Parathyroid adenoma (tissue), 2 donors: ENCODE measurements around the gene SECISBP2L.

Experiments used
- H2AFZ ChIP-seq: fragments of 300-600 bp; sonication (generic); one replicate; pipeline ENCODE4 v1.7.0; 2017; ENCODE audit warnings: antibody characterized with exemption, mild to moderate bottlenecking
- H3K27ac ChIP-seq: fragments of 300-600 bp; sonication (generic); one replicate; pipeline ENCODE4 v1.7.0; 2017
- H3K27me3 ChIP-seq: fragments of 300-600 bp; sonication (generic); one replicate; pipeline ENCODE4 v1.7.0; 2017; ENCODE audit warnings: low read length; ENCODE audit not compliant: control insufficient read depth, insufficient read depth
- H3K36me3 ChIP-seq: fragments of 300-600 bp; sonication (generic); one replicate; pipeline ENCODE4 v1.7.0; 2017; ENCODE audit warnings: low read length; ENCODE audit not compliant: control insufficient read depth, insufficient read depth
- H3K4me1 ChIP-seq: fragments of 300-600 bp; sonication (generic); one replicate; pipeline ENCODE4 v1.7.0; 2017; ENCODE audit warnings: control low read depth
- H3K4me2 ChIP-seq: fragments of 300-600 bp; sonication (generic); one replicate; pipeline ENCODE4 v1.7.0; 2017; ENCODE audit warnings: low read length
- H3K4me3 ChIP-seq: fragments of 300-600 bp; sonication (generic); one replicate; pipeline ENCODE4 v1.7.0; 2017; ENCODE audit warnings: low read depth, low read length
- H3K79me2 ChIP-seq: fragments of 300-600 bp; sonication (generic); one replicate; pipeline ENCODE4 v1.7.0; 2017; ENCODE audit warnings: control low read depth
- H3K9ac ChIP-seq: fragments of 300-600 bp; sonication (generic); one replicate; pipeline ENCODE4 v1.7.0; 2017; ENCODE audit warnings: mild to moderate bottlenecking
- H3K9me3 ChIP-seq: fragments of 300-600 bp; sonication (generic); one replicate; pipeline ENCODE4 v1.7.0; 2017; ENCODE audit warnings: low read length; ENCODE audit not compliant: control insufficient read depth
- TF ChIP-seq, protein P1 (sequence below): fragments of 300-600 bp; sonication (generic); IDR thresholded peaks from one replicate; pipeline ENCODE4 v1.7.0; 2017; ENCODE audit warnings: antibody characterized with exemption, mild to moderate bottlenecking
- donor health status: primary hyperparathyroidism.

Gene SECISBP2L

GRCh38 chr15:49064281-49064653 lies 18.0 kb upstream of the SECISBP2L start:
- no peak overlapping the region for H2AFZ ChIP-seq
- TF ChIP-seq, protein P1, sequence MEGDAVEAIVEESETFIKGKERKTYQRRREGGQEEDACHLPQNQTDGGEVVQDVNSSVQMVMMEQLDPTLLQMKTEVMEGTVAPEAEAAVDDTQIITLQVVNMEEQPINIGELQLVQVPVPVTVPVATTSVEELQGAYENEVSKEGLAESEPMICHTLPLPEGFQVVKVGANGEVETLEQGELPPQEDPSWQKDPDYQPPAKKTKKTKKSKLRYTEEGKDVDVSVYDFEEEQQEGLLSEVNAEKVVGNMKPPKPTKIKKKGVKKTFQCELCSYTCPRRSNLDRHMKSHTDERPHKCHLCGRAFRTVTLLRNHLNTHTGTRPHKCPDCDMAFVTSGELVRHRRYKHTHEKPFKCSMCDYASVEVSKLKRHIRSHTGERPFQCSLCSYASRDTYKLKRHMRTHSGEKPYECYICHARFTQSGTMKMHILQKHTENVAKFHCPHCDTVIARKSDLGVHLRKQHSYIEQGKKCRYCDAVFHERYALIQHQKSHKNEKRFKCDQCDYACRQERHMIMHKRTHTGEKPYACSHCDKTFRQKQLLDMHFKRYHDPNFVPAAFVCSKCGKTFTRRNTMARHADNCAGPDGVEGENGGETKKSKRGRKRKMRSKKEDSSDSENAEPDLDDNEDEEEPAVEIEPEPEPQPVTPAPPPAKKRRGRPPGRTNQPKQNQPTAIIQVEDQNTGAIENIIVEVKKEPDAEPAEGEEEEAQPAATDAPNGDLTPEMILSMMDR, result no peak

DNA sequence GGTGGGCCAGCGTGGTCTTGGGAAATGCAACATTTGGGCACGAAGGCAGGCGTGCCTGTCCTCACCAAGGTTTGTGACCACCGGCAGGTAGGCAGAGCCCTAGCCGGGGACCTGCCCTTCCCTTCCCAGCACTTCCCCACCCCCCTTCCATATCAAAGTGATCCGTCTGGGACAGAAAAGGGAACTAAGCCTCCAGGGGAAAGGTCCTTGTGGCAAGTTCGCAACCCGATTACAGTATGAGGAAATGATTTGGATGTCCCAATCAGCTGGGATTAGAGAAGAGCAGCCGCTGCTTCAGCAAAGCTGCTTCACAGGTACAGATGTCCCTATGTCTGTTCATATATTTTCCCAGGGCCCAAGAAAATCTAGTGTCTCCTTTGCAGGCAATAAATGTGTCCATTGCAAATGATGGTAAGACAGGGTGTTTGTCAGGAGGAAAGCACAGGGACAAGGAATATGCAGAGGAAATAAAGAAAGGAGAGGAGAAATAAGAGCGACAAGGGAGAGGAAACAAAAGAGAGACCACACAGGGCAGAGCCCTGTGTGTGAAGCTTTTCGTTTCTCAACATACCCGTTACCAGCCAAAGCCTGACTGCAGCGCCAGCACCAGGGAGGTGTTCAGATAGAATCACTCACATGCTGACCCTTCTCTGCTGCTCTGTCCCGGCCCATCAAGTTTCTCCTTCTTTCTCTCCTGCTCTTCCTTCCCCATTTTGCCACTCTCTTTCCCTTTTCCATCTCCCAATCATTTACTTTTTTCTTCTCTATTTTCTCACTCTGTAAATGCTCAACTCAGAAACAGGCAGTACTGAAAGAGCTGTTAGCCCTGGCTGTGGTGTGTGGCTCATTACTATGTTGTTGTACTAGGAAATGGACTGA lies 17.4 kb upstream of the SECISBP2L start:
- peak overlapping the region; percentile 26 for H3K4me2 ChIP-seq
- no peaks in the 10 kb centered on the region for H3K9me3 ChIP-seq
- H2AFZ ChIP-seq, result no peak overlapping the region
- no peaks in the 10 kb centered on the region for H3K27me3 ChIP-seq
- H3K36me3 ChIP-seq, result no peaks in the 10 kb centered on the region
- H3K4me1 ChIP-seq, result peaks cover 21% of the 10 kb centered on the region
- H3K4me3 ChIP-seq, result no peak overlapping the region
- TF ChIP-seq, protein P1, result no peak
- no peak overlapping the region for H3K9ac ChIP-seq
- H3K79me2 ChIP-seq, result no peaks in the 10 kb centered on the region
- H3K27ac ChIP-seq, result no peak overlapping the region

More at GRCh38 chr15:49064281-49064653, 18.0 kb upstream of the SECISBP2L start:
- peaks cover 21% of the 10 kb centered on the region for H3K4me1 ChIP-seq
- H3K9ac ChIP-seq, result no peak overlapping the region
- H3K27ac ChIP-seq, result no peak overlapping the region
- H3K79me2 ChIP-seq, result no peaks in the 10 kb centered on the region
- H3K27me3 ChIP-seq, result no peaks in the 10 kb centered on the region
- H3K36me3 ChIP-seq, result no peaks in the 10 kb centered on the region
- no peaks in the 10 kb centered on the region for H3K9me3 ChIP-seq
- no peak overlapping the region for H3K4me3 ChIP-seq
- peak overlapping the region; percentile 26 for H3K4me2 ChIP-seq

DNA sequence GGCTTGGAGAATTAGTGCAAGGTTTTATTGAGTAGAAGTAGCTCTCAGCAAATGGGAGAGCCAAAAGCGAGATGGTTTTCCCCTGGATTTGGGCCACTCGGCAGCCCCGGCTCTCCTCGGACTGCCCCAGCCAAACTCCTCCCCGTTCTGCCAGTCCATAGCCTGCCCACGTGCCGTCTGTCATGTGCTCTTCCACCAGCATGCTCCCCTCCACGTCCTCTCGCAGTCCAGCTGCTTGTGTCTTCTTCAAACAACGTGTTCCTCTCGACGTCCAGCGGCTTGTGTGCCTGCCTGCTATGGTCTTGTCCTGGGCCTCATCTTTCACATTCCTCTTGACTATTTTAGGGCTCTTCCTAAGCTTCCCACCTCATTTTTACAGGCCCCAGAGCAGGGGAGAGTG lies 16.7 kb upstream of the SECISBP2L start:
- H3K4me3 ChIP-seq, result no peak overlapping the region
- peaks cover 24% of the 10 kb centered on the region for H3K4me1 ChIP-seq
- H3K36me3 ChIP-seq, result no peaks in the 10 kb centered on the region
- H3K9me3 ChIP-seq, result no peaks in the 10 kb centered on the region
- H2AFZ ChIP-seq, result peak overlapping the region; percentile 72
- TF ChIP-seq, protein P1, result no peak
- H3K27me3 ChIP-seq, result no peaks in the 10 kb centered on the region
- H3K4me2 ChIP-seq, result no peak overlapping the region
- no peak overlapping the region for H3K27ac ChIP-seq
- H3K9ac ChIP-seq, result no peak overlapping the region
- H3K79me2 ChIP-seq, result no peaks in the 10 kb centered on the region

GRCh38 chr15:49060710-49061495 lies 14.7 kb upstream of the SECISBP2L start:
- Histone ChIP-seq H3K9ac (no peak overlapping the region), H3K9me3 (no peaks in the 10 kb centered on the region), H3K36me3 (peaks cover 2% of the 10 kb centered on the region), H2AFZ (peak overlapping the region; percentile 6), H3K4me3 (peak overlapping the region; percentile 35), H3K4me2 (peak overlapping the region; percentile 9), H3K79me2 (no peaks in the 10 kb centered on the region), H3K4me1 (peaks cover 22% of the 10 kb centered on the region), H3K27me3 (no peaks in the 10 kb centered on the region), H3K27ac (peak overlapping the region; percentile 78)
- TF ChIP-seq, protein P1, result no peak
